ENCODE results near the gene RTL10. TPM values are rescaled to one million over a fixed set of nuclear protein-coding genes. Genes with fewer than 3 reads are reported as not detected.

Gene RTL10
- polyA plus RNA-seq, 1 of the 3 experiments (the other 2 are of a cell fraction) = 7.8 TPM

DNA sequence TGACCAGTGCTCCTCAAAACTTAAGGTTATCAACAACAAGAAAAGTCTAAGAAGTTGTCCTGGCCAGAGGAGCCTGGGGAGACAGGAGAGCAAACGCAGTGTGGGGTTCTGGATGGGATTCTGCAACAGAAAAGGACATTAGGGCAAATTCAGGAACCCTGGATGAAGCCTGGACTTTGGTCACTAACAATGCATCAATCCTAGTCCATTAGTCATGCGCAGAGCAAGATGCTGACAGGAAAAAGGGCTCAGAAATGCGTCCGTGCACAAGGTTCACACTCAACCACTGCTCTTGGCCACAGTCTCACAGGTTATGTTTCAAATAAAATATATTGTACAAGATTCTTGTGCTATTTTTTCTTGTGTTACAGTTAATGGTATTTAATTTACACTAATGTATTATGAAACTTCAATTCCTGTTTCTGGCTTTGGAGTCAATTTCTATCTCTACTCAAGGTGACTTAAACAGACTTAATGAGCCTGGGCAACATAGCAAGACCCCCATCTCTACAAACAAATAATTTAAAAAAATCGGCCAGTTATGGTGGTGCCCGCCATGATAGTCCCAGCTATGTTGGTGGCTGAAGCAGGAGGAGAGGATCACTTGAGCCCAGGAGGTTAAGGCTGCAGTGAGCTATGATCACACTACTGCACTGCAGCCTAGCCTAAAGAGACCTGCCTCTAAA, 13.6 kb downstream of the RTL10 start (continued):
- TF ChIP-seq, protein P1, sequence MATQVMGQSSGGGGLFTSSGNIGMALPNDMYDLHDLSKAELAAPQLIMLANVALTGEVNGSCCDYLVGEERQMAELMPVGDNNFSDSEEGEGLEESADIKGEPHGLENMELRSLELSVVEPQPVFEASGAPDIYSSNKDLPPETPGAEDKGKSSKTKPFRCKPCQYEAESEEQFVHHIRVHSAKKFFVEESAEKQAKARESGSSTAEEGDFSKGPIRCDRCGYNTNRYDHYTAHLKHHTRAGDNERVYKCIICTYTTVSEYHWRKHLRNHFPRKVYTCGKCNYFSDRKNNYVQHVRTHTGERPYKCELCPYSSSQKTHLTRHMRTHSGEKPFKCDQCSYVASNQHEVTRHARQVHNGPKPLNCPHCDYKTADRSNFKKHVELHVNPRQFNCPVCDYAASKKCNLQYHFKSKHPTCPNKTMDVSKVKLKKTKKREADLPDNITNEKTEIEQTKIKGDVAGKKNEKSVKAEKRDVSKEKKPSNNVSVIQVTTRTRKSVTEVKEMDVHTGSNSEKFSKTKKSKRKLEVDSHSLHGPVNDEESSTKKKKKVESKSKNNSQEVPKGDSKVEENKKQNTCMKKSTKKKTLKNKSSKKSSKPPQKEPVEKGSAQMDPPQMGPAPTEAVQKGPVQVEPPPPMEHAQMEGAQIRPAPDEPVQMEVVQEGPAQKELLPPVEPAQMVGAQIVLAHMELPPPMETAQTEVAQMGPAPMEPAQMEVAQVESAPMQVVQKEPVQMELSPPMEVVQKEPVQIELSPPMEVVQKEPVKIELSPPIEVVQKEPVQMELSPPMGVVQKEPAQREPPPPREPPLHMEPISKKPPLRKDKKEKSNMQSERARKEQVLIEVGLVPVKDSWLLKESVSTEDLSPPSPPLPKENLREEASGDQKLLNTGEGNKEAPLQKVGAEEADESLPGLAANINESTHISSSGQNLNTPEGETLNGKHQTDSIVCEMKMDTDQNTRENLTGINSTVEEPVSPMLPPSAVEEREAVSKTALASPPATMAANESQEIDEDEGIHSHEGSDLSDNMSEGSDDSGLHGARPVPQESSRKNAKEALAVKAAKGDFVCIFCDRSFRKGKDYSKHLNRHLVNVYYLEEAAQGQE (IDR thresholded peaks at IDR 0.05; ENCODE audit: low read depth, low read length) = no peak

DNA sequence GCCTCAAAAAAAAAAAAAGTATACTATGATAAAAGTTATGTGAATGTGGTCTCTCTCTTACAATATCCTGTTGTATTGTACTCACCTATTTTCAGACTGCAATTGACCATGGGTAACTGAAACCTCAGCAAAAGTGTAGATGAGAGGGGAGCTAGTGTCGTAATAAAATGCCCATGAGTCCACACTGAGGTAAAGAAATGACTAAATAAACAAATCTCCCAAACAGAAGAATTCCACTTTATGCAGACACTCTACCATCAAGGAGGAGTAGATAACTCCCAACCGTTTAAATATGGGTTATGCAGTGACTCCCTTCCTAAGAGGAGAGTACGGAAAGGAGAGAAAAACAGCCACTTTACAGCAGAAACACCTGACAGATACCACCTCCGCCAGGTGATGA, 14.6 kb downstream of the RTL10 start:
- WGBS (ENCODE audit: low lambda C conversion rate) = 93% methylated on average over 4 of the region's 4 CpGs
- DNase-seq = no peak
- ChIA-PET CTCF (interaction anchor here (1.0 kb wide), 1 partner anchor 70 kb away, joined by 4 read pairs; no protein-coding TSS in a partner anchor), POLR2A (no interaction called here)
- Histone ChIP-seq H2AFZ (ENCODE audit: low read depth) (no peak overlapping the region), H3K9me3 (no peaks in the 10 kb centered on the region), H3F3A (replicated peaks; ENCODE audit: insufficient read depth) (peaks cover 14% of the 10 kb centered on the region), H3K9me2 (no peaks in the 10 kb centered on the region), H3K27me3 (ENCODE audit: insufficient read depth) (no peaks in the 10 kb centered on the region), H3K27ac (ENCODE audit: low read depth in 2 of 2, low read length in 1 of 2) (no peak overlapping the region), H3K9ac (no peak overlapping the region), H4K20me1 (ENCODE audit: insufficient read depth) (no peaks in the 10 kb centered on the region), H3K79me2 (ENCODE audit: insufficient read depth) (peaks cover 11% of the 10 kb centered on the region; the same call in 1 of the 2 replicates), H3K4me2 (no peak overlapping the region), H3K36me3 (replicated peaks in 1 of 2; ENCODE audit: control insufficient read depth in 1 of 2, insufficient read depth in 2 of 2, low read length in 1 of 2) (peaks cover 0 to 1% of the 10 kb centered on the region in 2 experiments), H3K4me3 (ENCODE audit: low read depth in 2 of 2, low read length in 1 of 2) (no peak overlapping the region), H3K4me1 (ENCODE audit: control insufficient read depth in 1 of 2, insufficient read depth in 2 of 2, low read depth in 1 of 2, low read length in 1 of 2) (peaks cover 23 to 35% of the 10 kb centered on the region in 2 experiments; a peak in 3 of 4 replicates)
- no peak for TF ChIP-seq ELF1 (IDR thresholded peaks at IDR 0.05)
- no peak for TF ChIP-seq SIN3A (IDR thresholded peaks at IDR 0.05; ENCODE audit: borderline replicate concordance, low read depth, low read length)
- TF ChIP-seq, protein P2, sequence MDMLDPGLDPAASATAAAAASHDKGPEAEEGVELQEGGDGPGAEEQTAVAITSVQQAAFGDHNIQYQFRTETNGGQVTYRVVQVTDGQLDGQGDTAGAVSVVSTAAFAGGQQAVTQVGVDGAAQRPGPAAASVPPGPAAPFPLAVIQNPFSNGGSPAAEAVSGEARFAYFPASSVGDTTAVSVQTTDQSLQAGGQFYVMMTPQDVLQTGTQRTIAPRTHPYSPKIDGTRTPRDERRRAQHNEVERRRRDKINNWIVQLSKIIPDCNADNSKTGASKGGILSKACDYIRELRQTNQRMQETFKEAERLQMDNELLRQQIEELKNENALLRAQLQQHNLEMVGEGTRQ (IDR thresholded peaks at IDR 0.05; ENCODE audit: borderline replicate concordance, low read depth, low read length) = no peak
- TF ChIP-seq FOXJ3 (CRISPR knock-in tag; IDR thresholded peaks at IDR 0.05) = no peak
- no peak for TF ChIP-seq EZH2phosphoT487 (IDR thresholded peaks at IDR 0.05; ENCODE audit: borderline replicate concordance, low read depth)
- no peak for TF ChIP-seq CHD2 (IDR thresholded peaks at IDR 0.05; ENCODE audit: low read length, partially characterized antibody)
- TF ChIP-seq, protein P3, sequence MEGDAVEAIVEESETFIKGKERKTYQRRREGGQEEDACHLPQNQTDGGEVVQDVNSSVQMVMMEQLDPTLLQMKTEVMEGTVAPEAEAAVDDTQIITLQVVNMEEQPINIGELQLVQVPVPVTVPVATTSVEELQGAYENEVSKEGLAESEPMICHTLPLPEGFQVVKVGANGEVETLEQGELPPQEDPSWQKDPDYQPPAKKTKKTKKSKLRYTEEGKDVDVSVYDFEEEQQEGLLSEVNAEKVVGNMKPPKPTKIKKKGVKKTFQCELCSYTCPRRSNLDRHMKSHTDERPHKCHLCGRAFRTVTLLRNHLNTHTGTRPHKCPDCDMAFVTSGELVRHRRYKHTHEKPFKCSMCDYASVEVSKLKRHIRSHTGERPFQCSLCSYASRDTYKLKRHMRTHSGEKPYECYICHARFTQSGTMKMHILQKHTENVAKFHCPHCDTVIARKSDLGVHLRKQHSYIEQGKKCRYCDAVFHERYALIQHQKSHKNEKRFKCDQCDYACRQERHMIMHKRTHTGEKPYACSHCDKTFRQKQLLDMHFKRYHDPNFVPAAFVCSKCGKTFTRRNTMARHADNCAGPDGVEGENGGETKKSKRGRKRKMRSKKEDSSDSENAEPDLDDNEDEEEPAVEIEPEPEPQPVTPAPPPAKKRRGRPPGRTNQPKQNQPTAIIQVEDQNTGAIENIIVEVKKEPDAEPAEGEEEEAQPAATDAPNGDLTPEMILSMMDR (IDR thresholded peaks at IDR 0.05) = no peak
